Liver (tissue), 9 donors: ENCODE data around the gene ZFAND3. TPM values are rescaled to one million over a fixed set of nuclear protein-coding genes. Genes with fewer than 3 reads are reported as not detected.

Experiments used
- DNase-seq: peaks from one replicate; pipeline ENCODE4 v3.0.0-alpha.2; 2017; ENCODE audit warnings: low spot score
- H3K27ac ChIP-seq, 2 donors: one replicate each; pipeline ENCODE4 v1.7.0; 2013; ENCODE audit warnings: inconsistent platforms in 2 of 2, low read length in 2 of 2, control low read depth in 1 of 2, low read depth in 1 of 2, mild to moderate bottlenecking in 1 of 2
- H3K27me3 ChIP-seq, 4 donors: one replicate each; pipeline versions ENCODE4 v1.6.1 to v1.7.0; 2013; ENCODE audit warnings: low read length in 3 of 4, inconsistent platforms in 1 of 4, mild to moderate bottlenecking in 1 of 4, moderate library complexity in 1 of 4; ENCODE audit not compliant: control insufficient read depth in 4 of 4, insufficient read depth in 4 of 4
- H3K36me3 ChIP-seq, 4 donors: one replicate each; pipeline versions ENCODE4 v1.6.1 to v1.7.0; 2013; ENCODE audit warnings: low read length in 3 of 4, mild to moderate bottlenecking in 3 of 4, low read depth in 1 of 4, moderate library complexity in 1 of 4; ENCODE audit not compliant: control insufficient read depth in 4 of 4, insufficient read depth in 3 of 4
- H3K4me1 ChIP-seq, 4 donors: one replicate each; pipeline versions ENCODE4 v1.6.1 to v1.7.0; 2013; ENCODE audit warnings: low read length in 3 of 4, mild to moderate bottlenecking in 3 of 4, moderate library complexity in 1 of 4; ENCODE audit not compliant: control insufficient read depth in 4 of 4, insufficient read depth in 4 of 4
- H3K4me3 ChIP-seq, 3 donors: one replicate each; pipeline versions ENCODE4 v1.6.1 to v1.7.0; 2013; ENCODE audit warnings: low read length in 3 of 3, control low read depth in 1 of 3, low read depth in 1 of 3, mild to moderate bottlenecking in 1 of 3
- H3K9ac ChIP-seq, 2 donors: one replicate each; pipeline ENCODE4 v1.7.0; 2013; ENCODE audit warnings: low read length in 2 of 2, mild to moderate bottlenecking in 2 of 2, moderate library complexity in 2 of 2, control low read depth in 1 of 2, low read depth in 1 of 2
- H3K9me3 ChIP-seq, 4 donors: one replicate each; pipeline versions ENCODE4 v1.6.1 to v1.7.0; 2013; ENCODE audit warnings: low read length in 3 of 4; ENCODE audit not compliant: control insufficient read depth in 4 of 4
- ATF3 ChIP-seq: IDR thresholded peaks from 2 replicates; pipeline ENCODE4 v1.6.1; 2016; ENCODE audit warnings: antibody characterized with exemption
- CTCF ChIP-seq: fragments of 150-350 bp; IDR thresholded peaks from 2 replicates; pipeline ENCODE4 v1.5.1; 2017; ENCODE audit warnings: improper control_type of control experiment, low read depth, low read length; ENCODE audit not compliant: missing input control
- EGR1 ChIP-seq, 2 donors: IDR thresholded peaks; 2 replicates each; pipeline ENCODE4 v1.6.1; 2016 to 2018; ENCODE audit warnings: antibody characterized with exemption in 2 of 2, low read depth in 2 of 2
- FOXA1 ChIP-seq: IDR thresholded peaks from 2 replicates; pipeline ENCODE4 v1.6.1; 2016; ENCODE audit warnings: antibody characterized with exemption
- FOXA2 ChIP-seq: IDR thresholded peaks from 2 replicates; pipeline ENCODE4 v1.6.1; 2016; ENCODE audit warnings: antibody characterized with exemption
- GABPA ChIP-seq, 2 donors: IDR thresholded peaks in 1 of 2; conservative IDR thresholded peaks in 1 of 2; 2 replicates each; pipeline ENCODE4 v1.6.1; 2016; ENCODE audit warnings: antibody characterized with exemption in 2 of 2, mild to moderate bottlenecking in 1 of 2, moderate library complexity in 1 of 2
- HNF4A ChIP-seq, 2 donors: conservative IDR thresholded peaks; 2 replicates each; pipeline ENCODE4 v1.6.1; 2016; ENCODE audit warnings: antibody characterized with exemption in 2 of 2, mild to moderate bottlenecking in 2 of 2
- JUND ChIP-seq, 2 donors: IDR thresholded peaks; 2 replicates each; pipeline ENCODE4 v1.6.1; 2016; ENCODE audit warnings: antibody characterized with exemption in 2 of 2
- NR2F2 ChIP-seq: IDR thresholded peaks from 2 replicates; pipeline ENCODE4 v1.6.1; 2016; ENCODE audit warnings: antibody characterized with exemption
- REST ChIP-seq: IDR thresholded peaks from 2 replicates; pipeline ENCODE4 v1.6.1; 2016; ENCODE audit warnings: antibody characterized with exemption, mild to moderate bottlenecking
- RXRA ChIP-seq, 2 donors: IDR thresholded peaks; 2 replicates each; pipeline ENCODE4 v1.6.1; 2017 to 2018; ENCODE audit warnings: antibody characterized with exemption in 2 of 2, mild to moderate bottlenecking in 1 of 2
- TAF1 ChIP-seq: conservative IDR thresholded peaks from 2 replicates; pipeline ENCODE4 v1.6.1; 2016; ENCODE audit warnings: antibody characterized with exemption, mild to moderate bottlenecking
- WGBS: extraction: QIAGEN DNeasy Blood & Tissue Kit; methylation state at CpG from one replicate; pipeline ENCODE4 v1.1.7; 2013; 5-methylcytosine and 5-hydroxymethylcytosine counted together
- polyA plus RNA-seq, 2 donors: library from polyadenylated mRNA; stranded (reverse) in 1 of 2; unstranded in 1 of 2; fragments of 200-250 nt in 1 of 2; fragments of >200 nt in 1 of 2; fragmentation: Nextera tagmentation in 1 of 2; extraction: Ambion mirVana in 1 of 2; gene quantifications; one replicate each; pipeline versions ENCODE4 v1.2.1 to v1.2.3, GENCODE V29; 2013 to 2015
- total RNA-seq, 2 donors: library from RNA; depleted of rRNA; stranded (reverse); fragments of >200 nt; gene quantifications; one replicate each; pipeline ENCODE4 v1.2.3, GENCODE V29; 2014
- donor health status: healthy.
- donor health status: healthy.
- donor health status: healthy.
- donor health status: healthy.
- donor health status: healthy.

ZFAND3 gene
- total and polyA plus RNA-seq, 4 donors: 7.7 to 37.5 (median 23.1) TPM

- H3K36me3 ChIP-seq: no peaks in the 10 kb centered on the region
- TF ChIP-seq JUND (IDR thresholded peaks at IDR 0.05) (no peak), REST (no peak), GABPA (IDR thresholded peaks at IDR 0.05 in 1 of 2, conservative IDR thresholded peaks at IDR 0.05 in 1 of 2) (no peak), FOXA2 (no peak), NR2F2 (no peak), EGR1 (IDR thresholded peaks at IDR 0.05; ENCODE audit: low read depth in 2 of 2) (no peak), HNF4A (conservative IDR thresholded peaks at IDR 0.05) (no peak), TAF1 (no peak), ATF3 (no peak)
- H3K4me1 ChIP-seq: peaks cover 0 to 12% (median 4%) of the 10 kb centered on the region in 4 donors
- no peak for DNase-seq
- H3K9me3 ChIP-seq: no peaks in the 10 kb centered on the region
- no peak overlapping the region for H3K9ac ChIP-seq
- H3K27ac ChIP-seq: no peak overlapping the region
- no peaks in the 10 kb centered on the region for H3K27me3 ChIP-seq
- 60% methylated on average over 2 of the region's 2 CpGs for WGBS
- H3K4me3 ChIP-seq: no peak overlapping the region
Measured at GRCh38 chr6:37917566-37917965, 98.0 kb downstream of the ZFAND3 start.

- no peak overlapping the region for H3K9ac ChIP-seq
- H3K27ac ChIP-seq: no peak overlapping the region
- H3K9me3 ChIP-seq: no peaks in the 10 kb centered on the region
- WGBS: 93% methylated on average over 3 of the region's 3 CpGs
- peaks cover 0 to 12% (median 4%) of the 10 kb centered on the region in 4 donors for H3K4me1 ChIP-seq
- H3K4me3 ChIP-seq: no peak overlapping the region
- no peak for DNase-seq
- H3K27me3 ChIP-seq: no peaks in the 10 kb centered on the region
- TF ChIP-seq CTCF (no peak), ATF3 (no peak)
- no peaks in the 10 kb centered on the region for H3K36me3 ChIP-seq
Measured at GRCh38 chr6:37919417-37920157, 100.1 kb downstream of the ZFAND3 start.

- H3K4me1 ChIP-seq: peaks cover 0 to 9% (median 4%) of the 10 kb centered on the region in 4 donors
- no peaks in the 10 kb centered on the region for H3K36me3 ChIP-seq
- H3K27ac ChIP-seq: no peak overlapping the region
- no peak for DNase-seq
- H3K27me3 ChIP-seq: no peaks in the 10 kb centered on the region
- H3K9me3 ChIP-seq: no peaks in the 10 kb centered on the region
- no peak overlapping the region for H3K9ac ChIP-seq
- 53% methylated on average over 2 of the region's 2 CpGs for WGBS
- no peak overlapping the region for H3K4me3 ChIP-seq
- TF ChIP-seq RXRA (IDR thresholded peaks at IDR 0.05): no peak
- TF ChIP-seq REST: no peak
- no peak for TF ChIP-seq FOXA1
- no peak for TF ChIP-seq JUND (IDR thresholded peaks at IDR 0.05)
- no peak for TF ChIP-seq GABPA (IDR thresholded peaks at IDR 0.05 in 1 of 2, conservative IDR thresholded peaks at IDR 0.05 in 1 of 2)
- TF ChIP-seq CTCF: no peak
- no peak for TF ChIP-seq NR2F2
Measured at GRCh38 chr6:37920667-37921066, 101.1 kb downstream of the ZFAND3 start.
